GM12891 (cell line): ENCODE results near the gene PEMT.
A peak's percentile ranks its signal among the peaks of the same experiment; 100 is the strongest.

Experiments
- DNase-seq: peaks from one replicate; pipeline ENCODE4 v3.0.0; 2011; ENCODE audit warnings: low spot score; ENCODE audit not compliant: insufficient read length
- FAIRE-seq: peaks from 2 replicates; lab custom pipeline; 2011; peaks lifted over from hg19 to GRCh38; lab: Jason Lieb, UNC
- PAX5 ChIP-seq: IDR thresholded peaks from 2 replicates; pipeline ENCODE4 v1.6.1; 2011; ENCODE audit warnings: low read length, moderate library complexity, mild to moderate bottlenecking; ENCODE audit not compliant: insufficient read depth, severe bottlenecking
- POLR2A ChIP-seq: IDR thresholded peaks from 2 replicates; pipeline ENCODE4 v1.6.1; 2011; ENCODE audit warnings: low read depth, low read length, control low read depth
- POLR2AphosphoS5 ChIP-seq: IDR thresholded peaks from 2 replicates; pipeline ENCODE4 v1.6.1; 2011; ENCODE audit warnings: low read depth, low read length, control low read depth
- POU2F2 ChIP-seq: IDR thresholded peaks from 2 replicates; pipeline ENCODE4 v1.6.1; 2011; ENCODE audit warnings: low read depth, mild to moderate bottlenecking, control low read depth, low read length, moderate library complexity
- SPI1 ChIP-seq: IDR thresholded peaks from 2 replicates; pipeline ENCODE4 v1.6.1; 2011; ENCODE audit warnings: low read depth, low read length, control low read depth
- TAF1 ChIP-seq: IDR thresholded peaks from 2 replicates; pipeline ENCODE4 v1.6.1; 2011; ENCODE audit warnings: low read depth, low read length, control low read depth

PEMT gene

DNA sequence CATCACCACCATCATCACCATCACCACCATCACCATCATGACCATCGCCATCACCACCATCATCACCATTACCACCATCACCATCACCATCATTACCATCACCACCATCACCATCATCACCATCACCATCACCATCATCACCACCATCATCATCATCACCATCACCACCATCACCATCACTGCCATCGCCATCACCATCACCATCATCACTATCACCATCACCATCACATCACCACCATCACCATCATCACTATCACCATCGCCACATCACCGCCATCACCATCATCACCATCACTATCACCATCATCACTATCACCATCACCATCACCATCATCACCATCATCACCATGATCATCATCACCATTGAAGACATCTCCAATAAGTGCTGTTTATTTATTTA is 131.5 kb downstream of the PEMT start:
- no peak for TF ChIP-seq TAF1
- TF ChIP-seq POLR2AphosphoS5 = no peak
- no peak for TF ChIP-seq SPI1
- TF ChIP-seq PAX5 = no peak
- TF ChIP-seq POLR2A = no peak
- TF ChIP-seq POU2F2 = no peak
- FAIRE-seq (peak; percentile 94), DNase-seq (no peak)

GRCh38 chr17:17457680-17458079 is 133.8 kb downstream of the PEMT start:
- FAIRE-seq (no peak), DNase-seq (no peak)
- TF ChIP-seq SPI1 (no peak), POLR2AphosphoS5 (no peak), TAF1 (no peak), PAX5 (no peak), POU2F2 (no peak), POLR2A (no peak)

- TF ChIP-seq PAX5 (no peak), POLR2AphosphoS5 (no peak), SPI1 (no peak), POLR2A (no peak), POU2F2 (no peak), TAF1 (no peak)
- DNase-seq (no peak), FAIRE-seq (no peak)
These were observed 135.3 kb downstream of the PEMT start for GRCh38 chr17:17456251-17456650.
